GM06990 (cell line): Measurements from ENCODE around the gene PIP4P1.

Experiments used
- DNase-seq: peaks from one replicate; pipeline ENCODE4 v3.0.0-alpha.2; 2011; ENCODE audit not compliant: insufficient read length; ENCODE audit errors: extremely low read depth
- H3K27me3 ChIP-seq: replicated peaks from 2 replicates; pipeline ENCODE4 v1.6.0; 2011; ENCODE audit warnings: low read length; ENCODE audit not compliant: control insufficient read depth, insufficient read depth
- H3K36me3 ChIP-seq: 2 replicates; pipeline ENCODE4 v1.5.1; 2011; ENCODE audit warnings: low read length; ENCODE audit not compliant: control insufficient read depth, insufficient read depth
- H3K4me3 ChIP-seq: replicated peaks from 2 replicates; pipeline ENCODE4 v1.5.1; 2011; ENCODE audit warnings: low read depth, mild to moderate bottlenecking, control low read depth, low read length
- TF ChIP-seq, protein P1 (sequence below): IDR thresholded peaks from 2 replicates; pipeline ENCODE4 v1.5.1; 2011; ENCODE audit warnings: low read length, control low read depth, mild to moderate bottlenecking, inconsistent platforms; ENCODE audit not compliant: insufficient read depth, poor library complexity, severe bottlenecking

The PIP4P1 gene

DNA sequence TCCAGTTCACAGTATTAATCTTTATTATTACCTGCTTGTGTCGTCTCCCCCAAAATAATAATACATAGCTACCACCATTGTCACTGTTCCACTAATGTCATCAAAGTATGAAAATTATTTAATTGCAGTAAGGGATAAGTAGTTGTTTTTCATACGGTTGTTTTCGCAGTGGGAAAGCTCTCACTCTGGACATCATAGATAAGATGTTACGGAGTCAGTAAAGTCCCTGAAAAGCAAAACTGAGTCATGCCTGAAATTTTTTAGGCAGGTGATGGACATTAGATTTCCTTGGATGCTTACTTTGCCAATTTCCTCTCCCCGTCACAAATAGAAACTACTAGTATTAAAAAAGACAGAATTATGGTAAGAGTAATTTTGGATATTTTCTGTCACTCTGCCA is 21.1 kb upstream of the PIP4P1 start:
- H3K36me3 ChIP-seq = peaks cover 5% of the 10 kb centered on the region
- TF ChIP-seq, protein P1, sequence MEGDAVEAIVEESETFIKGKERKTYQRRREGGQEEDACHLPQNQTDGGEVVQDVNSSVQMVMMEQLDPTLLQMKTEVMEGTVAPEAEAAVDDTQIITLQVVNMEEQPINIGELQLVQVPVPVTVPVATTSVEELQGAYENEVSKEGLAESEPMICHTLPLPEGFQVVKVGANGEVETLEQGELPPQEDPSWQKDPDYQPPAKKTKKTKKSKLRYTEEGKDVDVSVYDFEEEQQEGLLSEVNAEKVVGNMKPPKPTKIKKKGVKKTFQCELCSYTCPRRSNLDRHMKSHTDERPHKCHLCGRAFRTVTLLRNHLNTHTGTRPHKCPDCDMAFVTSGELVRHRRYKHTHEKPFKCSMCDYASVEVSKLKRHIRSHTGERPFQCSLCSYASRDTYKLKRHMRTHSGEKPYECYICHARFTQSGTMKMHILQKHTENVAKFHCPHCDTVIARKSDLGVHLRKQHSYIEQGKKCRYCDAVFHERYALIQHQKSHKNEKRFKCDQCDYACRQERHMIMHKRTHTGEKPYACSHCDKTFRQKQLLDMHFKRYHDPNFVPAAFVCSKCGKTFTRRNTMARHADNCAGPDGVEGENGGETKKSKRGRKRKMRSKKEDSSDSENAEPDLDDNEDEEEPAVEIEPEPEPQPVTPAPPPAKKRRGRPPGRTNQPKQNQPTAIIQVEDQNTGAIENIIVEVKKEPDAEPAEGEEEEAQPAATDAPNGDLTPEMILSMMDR = no peak
- no peak overlapping the region for H3K4me3 ChIP-seq
- DNase-seq = no peak
- no peaks in the 10 kb centered on the region for H3K27me3 ChIP-seq

DNA sequence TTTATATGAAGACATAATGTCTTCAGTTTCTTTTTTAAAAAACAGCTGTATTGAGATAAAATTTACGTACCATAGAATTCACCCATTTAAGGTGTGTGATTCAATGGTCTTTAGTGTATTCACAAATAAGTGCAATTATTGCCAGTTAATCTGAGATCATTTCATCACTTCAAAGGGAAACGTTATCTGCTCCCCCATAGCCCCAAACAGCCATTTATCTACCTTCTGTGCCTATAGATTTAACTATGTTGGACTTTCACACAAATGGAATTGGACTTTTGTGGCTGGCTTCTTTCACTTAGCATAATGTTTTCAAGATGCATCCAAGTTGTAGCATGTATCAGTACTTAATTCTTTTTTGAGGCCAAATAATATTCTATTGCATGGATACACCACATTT is 17.7 kb upstream of the PIP4P1 start:
- TF ChIP-seq, protein P1 = no peak
- Histone ChIP-seq H3K27me3 (no peaks in the 10 kb centered on the region), H3K36me3 (peaks cover 26% of the 10 kb centered on the region), H3K4me3 (no peak overlapping the region)
- DNase-seq = no peak

DNA sequence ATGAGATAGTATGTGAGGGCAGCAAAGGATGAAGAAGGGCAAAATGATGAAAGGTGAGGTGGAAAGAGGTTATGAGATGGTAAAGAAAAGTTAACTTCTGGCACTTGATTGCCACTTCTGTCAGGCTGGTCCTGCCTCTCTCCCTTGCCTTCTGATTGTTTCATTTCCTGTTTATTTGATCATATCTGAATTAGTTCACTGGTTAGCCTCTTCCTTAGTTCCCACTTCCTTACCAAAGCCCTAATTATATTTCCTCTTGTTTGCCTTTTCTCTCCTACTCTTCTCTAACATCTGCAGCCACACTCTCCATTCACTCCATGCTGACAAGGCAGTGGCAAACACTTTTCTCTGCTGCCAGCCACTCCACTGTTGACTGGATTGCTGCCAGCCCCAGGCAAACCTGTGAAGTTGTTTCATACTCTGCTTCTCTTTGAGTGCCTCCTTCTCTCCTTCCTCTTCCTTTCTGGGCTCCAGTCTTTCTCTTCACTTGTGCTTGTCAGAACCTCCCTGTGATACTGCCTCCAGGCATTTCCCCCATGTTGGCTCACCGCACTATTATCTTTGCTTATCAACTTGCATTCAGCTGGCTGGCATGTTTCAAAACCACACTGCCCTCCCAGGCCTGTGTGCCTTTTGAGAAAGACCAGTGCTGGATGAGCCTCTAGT is 16.1 kb upstream of the PIP4P1 start:
- H3K27me3 ChIP-seq = no peaks in the 10 kb centered on the region
- TF ChIP-seq, protein P1 = no peak
- no peak overlapping the region for H3K4me3 ChIP-seq
- no peak for DNase-seq
- peaks cover 33% of the 10 kb centered on the region for H3K36me3 ChIP-seq

DNA sequence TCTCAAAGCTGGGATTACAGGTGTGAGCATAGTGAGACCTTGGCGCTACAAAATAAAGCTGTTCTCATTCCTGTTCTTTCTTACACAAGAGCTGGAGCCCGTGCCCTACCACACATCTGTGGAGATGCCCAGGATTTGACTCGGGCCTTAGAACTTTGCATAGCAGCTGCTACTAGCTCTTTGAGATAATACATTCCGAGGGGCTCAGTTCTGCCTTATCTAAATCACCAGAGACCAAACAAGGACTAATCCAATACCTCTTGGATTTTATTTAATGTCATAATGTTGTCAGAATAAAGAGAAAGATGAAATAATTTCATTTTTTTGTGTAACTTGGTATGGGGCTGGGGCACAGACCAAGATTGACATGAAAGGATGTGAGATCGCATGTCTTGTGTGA is 15.5 kb upstream of the PIP4P1 start:
- Histone ChIP-seq H3K27me3 (no peaks in the 10 kb centered on the region), H3K4me3 (no peak overlapping the region), H3K36me3 (peaks cover 35% of the 10 kb centered on the region)
- no peak for DNase-seq
- TF ChIP-seq, protein P1 = no peak

DNA sequence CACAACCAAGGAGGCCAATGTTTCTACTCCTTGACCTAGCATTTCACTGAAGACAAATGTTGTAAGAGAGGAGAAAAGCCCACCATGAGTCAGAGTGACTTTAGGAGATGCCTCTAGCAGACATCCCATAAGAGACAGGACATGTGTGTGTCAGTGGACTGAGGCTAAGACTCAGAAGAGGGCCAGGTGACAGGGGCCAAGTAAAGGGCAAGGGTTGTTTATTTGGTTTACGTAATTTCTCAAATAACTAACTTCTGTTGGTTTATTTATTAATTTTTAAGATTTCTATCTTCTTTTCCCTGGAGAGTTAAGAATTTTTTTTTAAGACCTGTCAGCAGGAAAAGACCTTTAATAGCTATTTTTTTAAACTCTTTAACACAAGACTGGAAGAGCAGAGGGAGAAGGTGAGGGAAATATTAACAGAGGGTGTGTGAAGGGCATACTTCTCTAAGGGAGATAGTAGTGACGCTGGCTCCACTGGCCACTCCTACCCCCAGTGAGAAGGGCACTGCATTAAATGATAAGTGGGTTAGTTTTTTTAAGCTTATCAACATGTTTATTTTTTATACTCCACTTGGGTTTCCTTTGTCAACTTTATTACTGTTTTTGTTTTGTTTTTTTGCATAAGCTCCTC is 11.4 kb upstream of the PIP4P1 start:
- Histone ChIP-seq H3K27me3 (no peaks in the 10 kb centered on the region), H3K4me3 (no peak overlapping the region), H3K36me3 (peaks cover 33% of the 10 kb centered on the region)
- TF ChIP-seq, protein P1 = no peak
- no peak for DNase-seq
